RPMI8226 (cell line): ENCODE results near the gene KIF5A.

Source experiments
- DNase-seq: peaks from one replicate; pipeline ENCODE4 v3.0.0-alpha.2; 2015

Gene KIF5A

DNA sequence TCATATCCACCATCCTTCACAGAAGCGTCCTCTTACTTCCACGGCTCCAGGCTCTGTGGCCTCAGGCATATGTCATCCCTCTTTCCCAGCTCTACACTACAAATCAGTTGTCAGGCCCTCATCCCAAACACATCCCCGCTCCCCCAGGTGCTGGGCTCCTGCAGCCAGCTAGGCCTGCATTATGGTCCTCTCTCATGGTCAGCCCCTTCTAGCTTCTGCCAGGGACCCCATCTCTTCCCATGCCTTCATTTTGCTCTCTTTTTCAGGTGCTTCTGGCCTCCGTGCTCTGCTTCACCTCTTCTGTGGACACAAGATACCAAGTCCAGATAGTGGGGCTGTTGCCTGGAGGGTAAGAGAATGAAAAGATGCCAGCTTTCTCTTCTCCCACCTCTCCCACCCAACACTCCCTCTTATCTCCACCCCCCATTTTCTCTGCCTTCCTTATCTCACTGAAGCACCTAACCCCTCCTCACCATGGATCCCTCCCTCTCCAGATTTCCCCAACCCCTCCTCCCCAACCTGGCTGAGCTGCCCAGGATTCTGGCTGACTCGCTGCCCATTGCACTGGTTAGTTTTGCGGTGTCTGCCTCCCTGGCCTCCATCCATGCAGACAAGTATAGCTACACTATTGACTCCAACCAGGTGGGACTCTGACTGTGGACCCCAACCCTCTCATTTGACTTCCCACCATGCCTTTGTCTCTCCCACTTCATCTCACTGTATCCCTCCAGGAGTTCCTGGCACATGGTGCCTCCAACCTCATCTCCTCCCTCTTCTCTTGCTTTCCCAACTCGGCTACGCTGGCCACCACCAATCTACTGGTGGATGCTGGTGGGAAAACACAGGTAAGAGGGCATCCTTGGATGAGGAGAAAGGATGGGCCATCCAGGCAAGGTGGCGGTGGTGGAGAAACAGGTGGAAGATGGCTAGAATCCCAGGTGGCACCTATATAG is 72.7 kb downstream of the KIF5A start:
- DNase-seq, result no peak

DNA sequence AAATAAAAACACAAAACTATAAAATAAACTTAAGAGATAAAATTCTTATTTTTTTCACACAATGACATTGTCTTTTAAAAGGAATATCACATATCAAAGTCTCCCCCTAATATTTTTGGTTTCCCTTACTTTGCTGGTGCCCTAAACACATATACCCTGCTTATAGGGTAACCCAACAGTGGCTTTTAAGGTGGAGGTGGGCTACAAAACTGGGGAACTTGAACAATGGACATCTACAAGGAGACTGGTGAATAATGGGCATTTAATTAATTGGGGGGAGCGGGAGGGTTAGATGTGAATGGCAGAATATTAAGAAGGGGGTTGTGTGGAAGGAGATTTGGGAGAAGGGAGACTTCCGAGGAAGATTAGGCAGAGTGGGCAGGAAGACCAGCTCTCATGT is 73.5 kb downstream of the KIF5A start:
- DNase-seq, result no peak

DNA sequence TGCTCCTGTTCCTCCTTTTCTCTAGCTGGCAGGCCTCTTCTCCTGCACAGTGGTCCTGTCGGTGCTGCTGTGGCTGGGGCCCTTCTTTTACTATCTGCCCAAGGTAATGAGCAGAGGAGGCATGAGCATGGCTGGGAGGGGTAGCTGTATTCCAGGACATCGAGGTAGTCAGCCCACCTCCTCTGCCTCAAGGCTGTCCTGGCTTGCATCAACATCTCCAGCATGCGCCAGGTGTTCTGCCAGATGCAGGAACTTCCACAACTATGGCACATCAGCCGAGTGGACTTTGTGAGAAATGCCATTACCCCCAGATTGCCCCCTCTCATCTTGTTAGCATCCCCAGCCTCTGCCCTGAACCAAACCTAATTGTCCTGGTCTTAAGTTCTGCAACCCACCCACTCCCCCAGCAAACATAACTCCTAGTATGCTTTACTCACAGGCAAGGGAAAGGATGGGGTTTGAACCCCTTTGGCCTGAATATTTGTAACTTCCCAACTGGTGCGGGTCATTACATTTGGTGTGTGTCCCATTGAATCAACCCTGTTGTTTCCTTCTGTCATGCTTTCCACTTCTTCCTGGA is 74.1 kb downstream of the KIF5A start:
- no peak for DNase-seq

DNA sequence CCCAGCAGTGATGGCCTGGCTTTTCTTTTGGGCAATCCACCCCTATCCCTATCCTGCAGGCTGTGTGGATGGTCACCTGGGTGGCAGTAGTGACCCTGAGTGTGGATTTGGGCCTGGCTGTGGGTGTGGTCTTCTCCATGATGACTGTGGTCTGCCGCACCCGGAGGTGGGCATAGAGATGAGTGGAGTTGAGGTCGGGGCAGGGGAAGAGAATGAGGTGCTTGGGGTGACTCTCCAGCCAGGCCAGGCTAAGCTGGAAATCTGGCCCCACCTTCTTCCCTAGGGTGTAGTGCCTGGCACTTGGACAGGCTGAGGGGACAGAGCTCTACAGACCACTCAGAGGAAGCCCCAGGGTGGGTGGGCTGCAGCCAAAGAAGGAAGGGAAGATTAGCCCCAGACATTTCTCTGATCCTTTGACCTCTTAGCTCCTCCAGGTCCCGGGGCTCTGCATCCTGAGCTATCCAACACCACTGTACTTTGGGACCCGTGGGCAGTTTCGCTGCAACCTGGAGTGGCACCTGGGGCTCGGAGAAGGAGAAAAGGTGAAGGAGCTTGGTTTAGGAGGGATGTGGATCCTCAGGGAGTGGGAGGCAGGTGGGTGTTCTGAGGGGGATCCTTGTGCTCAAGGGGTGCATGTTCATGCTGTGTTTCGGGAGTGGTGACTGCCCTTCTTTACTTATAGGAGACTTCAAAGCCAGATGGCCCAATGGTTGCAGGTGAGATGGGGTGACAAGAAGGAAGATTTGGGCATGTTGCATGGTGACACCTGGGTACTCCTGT is 74.8 kb downstream of the KIF5A start:
- DNase-seq, result no peak

DNA sequence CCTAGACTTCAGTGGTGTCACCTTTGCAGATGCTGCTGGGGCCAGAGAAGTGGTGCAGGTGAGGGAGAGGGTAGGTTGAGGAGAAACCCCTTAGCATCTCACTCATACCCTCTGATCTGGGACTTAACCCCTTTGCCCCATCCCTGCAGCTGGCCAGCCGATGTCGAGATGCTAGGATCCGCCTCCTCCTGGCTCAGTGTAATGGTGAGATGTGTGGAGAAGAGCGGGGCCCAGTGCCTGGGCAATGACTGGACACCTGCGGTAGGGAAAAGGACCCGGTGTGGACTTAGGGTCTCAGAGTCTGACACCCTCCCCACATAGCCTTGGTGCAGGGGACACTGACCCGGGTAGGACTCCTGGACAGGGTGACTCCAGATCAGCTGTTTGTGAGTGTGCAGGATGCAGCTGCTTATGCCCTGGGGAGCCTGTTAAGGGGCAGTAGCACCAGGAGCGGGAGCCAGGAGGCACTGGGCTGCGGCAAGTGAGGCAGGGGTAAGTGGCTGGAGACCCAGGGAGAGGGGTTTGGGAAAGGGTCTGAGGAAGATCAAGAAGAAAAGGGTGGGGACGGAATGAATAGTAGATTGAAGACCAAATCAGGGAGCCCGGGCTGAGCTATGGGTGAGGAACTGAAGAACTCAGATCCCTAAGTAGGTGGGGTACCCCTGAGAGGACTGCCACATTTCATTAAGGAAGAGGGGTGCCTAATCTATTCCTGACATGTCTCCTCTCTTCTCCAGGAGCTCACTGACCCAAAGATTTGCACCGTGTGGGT is 75.6 kb downstream of the KIF5A start:
- DNase-seq, result no peak

DNA sequence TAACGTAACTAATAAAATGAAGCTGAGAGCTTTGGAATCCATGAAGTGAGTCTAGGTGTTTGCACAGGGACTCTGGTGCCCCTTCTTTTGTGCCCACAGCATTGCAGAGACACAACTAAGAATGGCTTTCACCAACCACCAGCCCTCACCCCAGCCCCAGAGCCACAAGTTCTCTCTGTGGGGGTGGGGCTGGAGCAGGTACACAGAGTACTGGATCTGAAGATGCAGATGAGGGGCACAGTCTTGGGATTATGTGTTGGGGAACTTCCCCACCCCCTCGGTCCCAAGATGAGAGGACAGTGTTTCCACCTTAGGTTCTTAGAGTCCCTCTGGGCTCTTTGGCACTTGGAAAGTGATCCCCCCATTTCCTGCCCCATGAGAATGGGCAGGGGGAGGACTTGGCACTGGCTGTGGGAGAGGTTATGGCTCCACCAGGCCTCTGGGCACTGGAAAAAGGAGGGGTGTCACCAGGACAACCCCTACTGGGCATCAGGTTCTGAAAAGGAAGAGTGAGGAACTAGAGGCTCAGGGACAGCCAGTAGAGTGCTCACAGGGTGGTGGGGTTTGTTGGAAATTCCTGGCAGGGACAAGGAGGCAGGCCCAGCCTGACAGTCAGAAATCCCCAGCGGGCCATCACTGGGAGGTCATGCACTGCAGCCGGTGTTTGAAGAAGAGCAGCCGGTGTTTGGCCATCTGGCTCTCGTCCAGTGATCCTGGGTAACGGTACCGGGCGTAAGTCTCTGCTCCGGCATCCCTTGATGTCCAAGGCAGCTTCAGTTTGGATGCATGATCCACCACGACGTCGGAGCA is 76.5 kb downstream of the KIF5A start:
- no peak for DNase-seq

DNA sequence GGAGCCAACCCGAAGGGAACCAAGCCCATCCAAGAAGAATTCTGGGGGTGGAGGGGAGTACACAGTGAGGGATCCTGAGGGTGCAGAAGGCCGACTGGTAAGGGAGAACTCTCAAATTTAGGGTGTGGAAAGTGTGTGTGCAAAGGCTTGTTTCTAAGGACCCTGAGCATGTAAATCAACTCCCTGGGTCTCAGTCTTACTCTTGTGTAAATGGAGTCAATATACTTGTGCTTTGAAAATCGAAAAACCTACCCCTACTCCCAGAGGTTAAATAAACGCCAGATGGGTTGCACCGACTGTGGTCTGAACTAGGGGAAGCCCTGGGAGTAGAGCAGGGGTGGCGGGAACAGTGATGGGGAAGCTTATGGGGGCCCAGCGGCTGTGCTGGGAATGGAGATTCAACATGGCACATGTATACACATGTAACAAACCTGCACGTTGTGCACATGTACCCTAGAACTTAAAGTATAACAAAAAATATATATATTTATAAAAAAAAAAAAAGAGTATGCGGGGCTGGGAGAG is 77.1 kb downstream of the KIF5A start:
- DNase-seq, result no peak

DNA sequence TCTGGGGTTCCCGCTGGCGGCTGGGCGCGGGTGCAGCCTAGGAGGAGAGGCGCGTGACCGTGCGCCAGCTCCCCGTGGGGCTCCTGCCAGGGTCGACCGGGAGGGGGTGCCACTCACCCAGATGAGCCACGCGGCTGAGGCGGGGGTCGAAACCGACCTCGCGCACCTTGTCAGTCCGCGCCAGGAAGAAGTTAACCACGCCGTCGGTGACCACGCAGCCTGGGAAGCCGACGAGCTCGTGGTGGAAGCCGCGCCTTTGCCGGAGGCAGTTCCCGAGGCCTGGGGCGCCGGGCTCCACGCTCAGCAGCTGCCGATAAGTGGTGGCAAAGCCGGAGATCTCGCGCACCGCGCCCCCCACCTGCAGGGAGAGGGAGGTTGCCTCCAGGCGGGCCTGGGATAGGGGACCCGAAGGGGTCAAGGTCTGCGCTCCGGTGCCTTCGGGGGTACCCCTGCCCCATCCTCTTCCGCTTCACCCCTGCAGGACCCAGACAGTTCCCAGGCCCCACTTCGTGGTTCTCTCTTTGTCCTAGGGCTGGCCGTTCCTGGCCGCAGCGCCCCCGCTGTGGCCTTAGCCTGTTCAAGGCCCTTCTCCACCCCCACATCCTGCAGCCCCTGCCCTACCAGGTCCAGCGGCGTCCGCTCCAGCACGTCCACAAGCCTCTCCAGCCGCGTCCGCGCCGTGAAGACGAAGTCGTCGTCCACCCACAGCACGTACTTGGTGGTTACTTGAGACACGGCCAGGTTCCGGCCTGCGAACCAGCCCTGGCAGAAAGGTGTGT is 77.8 kb downstream of the KIF5A start:
- DNase-seq, result no peak

DNA sequence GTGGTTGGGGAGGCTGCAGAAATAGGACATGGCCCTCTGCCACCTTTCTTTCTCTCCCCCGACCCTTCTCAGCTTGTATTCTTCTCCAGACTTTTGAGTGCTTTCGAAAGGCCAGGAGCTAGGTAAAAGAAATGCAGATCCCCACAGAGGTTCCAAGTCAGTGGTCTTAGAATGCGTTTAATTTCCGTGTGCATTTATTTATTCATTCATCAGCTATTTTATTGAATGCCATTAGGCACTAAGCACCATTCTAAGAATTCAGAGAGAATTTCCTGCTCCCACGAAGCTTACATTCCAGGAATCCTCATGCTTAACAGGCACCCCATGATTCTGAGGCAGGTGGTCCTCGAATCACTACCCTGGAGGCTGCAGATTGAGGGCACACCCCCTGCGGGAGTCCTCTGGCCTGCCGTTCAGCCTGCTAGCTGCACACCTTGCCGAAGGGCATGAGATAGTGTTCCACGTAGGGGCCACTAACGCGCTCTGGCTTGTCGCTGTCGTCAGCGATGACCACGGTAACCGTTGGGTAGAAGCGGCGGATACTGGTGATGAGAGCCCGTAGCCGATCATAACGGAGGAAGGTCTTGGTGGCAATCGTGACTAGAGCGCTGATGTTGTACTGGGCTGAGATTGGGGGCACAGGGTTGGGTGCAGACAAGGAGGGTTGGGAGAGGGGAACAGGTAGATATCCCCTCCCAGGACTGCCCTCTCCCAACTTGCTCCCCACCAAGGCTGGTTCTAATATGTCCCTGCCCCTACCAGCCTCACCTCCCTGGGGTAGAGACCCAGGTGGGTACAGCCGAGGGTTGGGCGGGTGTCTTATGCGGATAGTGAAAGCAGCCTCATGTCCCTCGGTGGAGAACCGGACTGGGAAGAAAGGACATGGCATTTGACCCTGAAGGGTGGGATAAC is 78.7 kb downstream of the KIF5A start:
- no peak for DNase-seq

DNA sequence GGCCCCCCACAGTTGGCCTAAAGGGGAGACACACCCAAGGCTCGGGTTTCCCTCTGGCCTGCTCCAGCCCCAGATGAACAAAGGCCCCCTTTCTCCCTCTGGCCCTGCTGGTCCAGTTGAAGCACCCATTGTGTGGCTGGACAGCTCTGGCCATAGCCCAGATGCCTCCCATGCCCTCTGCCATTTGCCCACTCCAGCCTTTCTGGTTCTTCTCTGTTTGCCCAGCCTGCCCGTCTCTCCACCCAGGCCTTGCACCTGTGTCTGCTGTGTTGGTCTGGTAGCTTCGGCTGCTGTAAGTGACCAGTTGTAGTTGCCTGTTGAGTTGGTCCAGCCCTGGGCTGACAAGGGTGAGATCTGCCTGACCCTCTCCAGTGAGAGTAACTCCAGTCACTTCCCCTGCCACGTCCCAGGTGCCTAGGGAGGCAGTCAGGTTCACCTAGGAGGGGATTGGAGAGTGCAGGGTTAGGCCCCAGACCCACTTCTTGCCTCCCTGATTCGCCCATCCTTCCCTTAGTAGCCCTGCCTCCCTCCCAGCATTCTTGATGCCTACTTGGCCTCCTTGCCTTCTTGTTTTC is 80.1 kb downstream of the KIF5A start:
- no peak for DNase-seq

DNA sequence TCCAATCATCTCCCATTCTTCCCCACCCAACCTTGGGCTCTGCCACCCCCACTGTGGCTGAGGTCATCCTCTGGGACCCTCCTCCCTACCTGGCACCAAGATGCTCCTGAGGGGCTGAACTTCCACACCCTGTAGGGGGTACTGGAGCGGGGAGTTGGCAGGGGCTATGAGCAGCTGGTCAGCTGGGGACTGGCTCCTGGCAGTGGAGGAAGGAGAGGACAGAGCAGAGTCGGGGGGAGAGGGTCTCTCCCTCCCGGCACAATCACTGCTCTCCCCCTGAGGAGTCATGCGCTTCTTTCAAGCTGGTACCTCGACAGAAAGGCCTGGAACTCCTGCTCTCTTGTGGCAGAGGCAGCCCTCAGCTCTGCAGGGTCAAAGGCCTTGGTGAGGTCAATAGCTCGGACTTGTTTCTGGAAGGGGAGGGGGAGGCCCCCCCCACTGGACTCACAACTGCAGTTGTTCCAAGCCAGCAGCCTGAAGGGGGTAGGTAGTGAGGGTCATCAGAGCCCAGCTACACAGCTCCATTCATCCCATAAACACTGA is 81.1 kb downstream of the KIF5A start:
- no peak for DNase-seq

DNA sequence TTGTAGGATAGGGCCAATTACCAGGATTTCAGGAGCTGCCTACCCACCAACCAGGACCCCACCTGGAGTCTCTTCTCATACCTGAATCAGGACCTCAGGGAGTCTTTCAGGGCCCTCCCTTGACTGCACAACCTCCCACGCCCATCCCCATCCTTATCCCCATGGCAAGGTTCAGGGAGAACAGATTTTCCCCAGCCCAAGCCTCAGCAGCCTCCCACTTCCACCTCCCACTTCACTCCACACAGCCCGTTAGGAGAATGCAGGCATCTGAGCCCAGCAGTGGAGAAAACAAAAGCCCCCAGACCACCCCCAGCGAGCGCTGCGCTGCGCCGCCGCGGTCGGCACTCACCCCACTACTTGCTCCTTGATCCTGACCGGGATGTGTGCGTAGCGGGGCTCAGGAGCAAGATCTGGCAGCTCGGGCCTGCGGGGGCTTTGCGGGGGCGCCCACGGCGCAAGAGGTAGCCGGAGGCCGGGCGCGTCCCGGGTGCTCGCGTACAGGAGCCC is 81.8 kb downstream of the KIF5A start:
- no peak for DNase-seq

DNA sequence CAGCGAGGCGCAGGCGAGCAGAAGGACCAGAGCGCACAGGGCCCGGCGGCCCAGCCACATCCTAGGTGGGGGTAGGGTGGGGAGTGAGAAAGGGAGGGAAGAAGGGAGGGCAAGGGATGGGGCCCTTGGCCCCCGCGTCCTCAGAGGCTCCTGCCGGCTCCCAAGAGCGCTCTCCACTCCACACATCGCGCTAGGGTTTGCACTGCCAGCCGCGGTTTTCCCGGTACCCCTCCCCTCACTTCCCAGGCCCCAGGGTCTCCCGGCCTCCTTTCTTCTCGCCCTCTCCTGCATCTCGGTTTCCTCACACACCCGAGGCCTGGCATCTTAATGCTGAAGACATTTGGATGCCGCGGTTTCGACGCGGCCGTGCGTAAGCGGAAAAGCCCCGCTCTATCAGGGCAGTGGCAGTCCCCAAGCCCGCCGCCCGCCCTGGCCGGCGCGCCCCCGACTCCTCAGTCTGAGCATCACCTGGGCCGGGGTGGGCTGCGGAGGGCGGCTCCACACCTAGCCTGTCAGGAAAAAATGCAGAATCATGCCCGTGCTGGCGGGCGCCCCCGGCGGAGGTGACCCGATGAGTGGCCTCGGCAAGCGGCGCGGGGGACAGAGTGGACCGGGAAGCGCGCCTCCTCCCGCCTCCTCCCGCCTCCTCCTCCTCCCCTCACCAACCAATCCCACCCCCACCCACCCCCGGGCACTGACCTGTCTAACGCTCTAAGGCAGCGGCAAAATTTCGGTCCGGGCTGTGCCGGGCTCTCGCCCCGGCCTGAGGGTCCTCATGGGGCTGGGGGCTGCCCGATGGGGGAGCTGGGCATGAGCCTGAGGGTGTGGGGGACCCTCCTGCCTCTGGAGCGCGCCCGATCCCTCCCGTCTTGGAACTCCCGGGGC is 82.5 kb downstream of the KIF5A start:
- peak; percentile 41 for DNase-seq

DNA sequence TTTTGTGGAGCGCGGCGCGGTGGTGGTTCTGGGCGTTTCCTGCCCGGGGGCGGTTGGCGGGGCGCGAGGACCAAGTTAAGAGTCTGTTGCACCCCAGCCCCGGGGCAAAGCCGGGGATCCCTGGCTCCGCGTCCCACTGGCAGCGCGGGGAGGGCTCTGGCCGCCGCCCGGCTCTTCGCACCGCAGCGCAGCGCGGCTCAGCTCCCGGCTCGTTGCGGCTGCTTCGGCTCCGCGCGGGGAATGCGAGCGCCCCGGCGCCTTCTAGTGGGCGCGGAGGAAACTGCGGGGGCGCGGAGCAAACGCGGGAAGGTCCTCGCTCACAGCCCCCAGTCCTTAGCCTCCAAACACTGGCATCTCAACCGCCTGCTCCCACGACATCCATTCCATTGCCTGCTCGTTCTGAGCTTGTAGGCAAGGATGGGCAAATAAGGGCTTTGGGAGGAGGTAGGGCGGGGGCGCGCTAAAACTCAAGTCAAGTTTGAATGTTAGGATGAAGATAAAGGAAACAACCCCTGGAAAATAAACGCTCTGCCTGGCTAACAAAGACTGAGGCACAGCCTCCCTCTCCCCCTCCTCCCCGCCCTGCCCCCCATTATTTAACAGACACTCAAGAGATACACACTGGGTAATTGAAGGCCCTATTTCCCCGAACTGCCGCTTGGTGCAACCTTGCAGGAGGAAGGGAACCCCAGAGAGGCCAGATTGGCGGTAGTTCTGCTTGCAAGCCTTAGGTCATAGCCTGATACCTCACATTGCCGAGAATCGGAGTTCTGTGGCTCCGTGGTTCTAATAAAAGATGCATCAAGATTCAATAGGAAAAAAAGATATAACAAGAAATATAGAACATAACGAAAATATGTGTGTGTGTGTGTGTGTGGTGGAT is 83.4 kb downstream of the KIF5A start, which contains the start of gene B4GALNT1:
TSS of gene B4GALNT1 (minus strand) at position 244 of the 883 bp plus-strand sequence. CDS start 1,069 bp downstream, outside the sequence.
- peak; percentile 80 for DNase-seq
